Caki2 (cell line): ENCODE measurements around the gene DOCK3. TPM values are rescaled to one million over a fixed set of nuclear protein-coding genes. Genes with fewer than 3 reads are reported as not detected.
"Not testable (repeated sequence)": the region's sequence is repeated elsewhere in the genome, so short reads cannot be mapped to it uniquely, and the experiment has no call there.

Experiments used
- DNase-seq: peaks from one replicate; pipeline ENCODE4 v3.0.0-alpha.2; 2015; ENCODE audit warnings: low read depth
- in situ Hi-C: cut with HindIII; loops from 2 replicates; pipeline ENCODE4 v1.10.0; 2016; ENCODE audit warnings: low sequenced_read_pairs, low pct_unique_long_range_greater_than_20kb, mixed read lengths
- total RNA-seq: library from RNA; depleted of rRNA; stranded (reverse); fragments of >200 nt; shearing (Covaris generic); gene quantifications from 2 replicates; pipeline ENCODE4 v1.2.3, GENCODE V29; 2014; ENCODE audit warnings: low replicate concordance

The DOCK3 gene
- total RNA-seq, 1 experiment from 2014 or later: 0.61 TPM

GRCh38 chr3:50923955-50924354 lies 249.2 kb downstream of the DOCK3 start:
- in situ Hi-C loops: no loop called here
- no peak for DNase-seq

- DNase-seq: no peak
Measured at GRCh38 chr3:50924638-50925037, 249.9 kb downstream of the DOCK3 start.

GRCh38 chr3:50926868-50927267 lies 252.1 kb downstream of the DOCK3 start:
- DNase-seq: no peak
- in situ Hi-C loops: no loop called here

More at GRCh38 chr3:50924638-50925037, 249.9 kb downstream of the DOCK3 start:
- in situ Hi-C loops: no loop called here

- DNase-seq: no peak
- in situ Hi-C loops: no loop called here
Measured at GRCh38 chr3:50930371-50931208, 255.9 kb downstream of the DOCK3 start.

GRCh38 chr3:50932918-50933317 lies 258.2 kb downstream of the DOCK3 start:
- in situ Hi-C loops, DNase-seq: not testable (repeated sequence)

- in situ Hi-C loops: no loop called here
- DNase-seq: no peak
Measured at GRCh38 chr3:50936389-50936788, 261.7 kb downstream of the DOCK3 start.

- in situ Hi-C loops: no loop called here
Measured at GRCh38 chr3:50947419-50947818, 272.7 kb downstream of the DOCK3 start.

GRCh38 chr3:50950591-50950990 lies 275.9 kb downstream of the DOCK3 start:
- in situ Hi-C loops: no loop called here
- no peak for DNase-seq

More at GRCh38 chr3:50947419-50947818, 272.7 kb downstream of the DOCK3 start:
- no peak for DNase-seq

GRCh38 chr3:50953825-50954414 lies 279.2 kb downstream of the DOCK3 start:
- DNase-seq: no peak
- in situ Hi-C loops: no loop called here

GRCh38 chr3:50961386-50961785 lies 286.7 kb downstream of the DOCK3 start:
- DNase-seq: no peak
- in situ Hi-C loops: no loop called here

GRCh38 chr3:50971487-50971924 lies 296.8 kb downstream of the DOCK3 start:
- in situ Hi-C loops: no loop called here
- DNase-seq: peak; percentile 48

- in situ Hi-C loops: no loop called here
- no peak for DNase-seq
Measured at GRCh38 chr3:50972029-50972428, 297.3 kb downstream of the DOCK3 start.

GRCh38 chr3:50978586-50978985 lies 303.9 kb downstream of the DOCK3 start:
- in situ Hi-C loops: not testable (repeated sequence)

GRCh38 chr3:50978991-50979667 lies 304.4 kb downstream of the DOCK3 start:
- no peak for DNase-seq
- in situ Hi-C loops: no loop called here

More at GRCh38 chr3:50978586-50978985, 303.9 kb downstream of the DOCK3 start:
- not testable (repeated sequence) for DNase-seq

- in situ Hi-C loops: no loop called here
Measured at GRCh38 chr3:50982540-50983325, 308.0 kb downstream of the DOCK3 start.

GRCh38 chr3:50983887-50984286 lies 309.2 kb downstream of the DOCK3 start:
- in situ Hi-C loops: no loop called here
- DNase-seq: no peak

More at GRCh38 chr3:50982540-50983325, 308.0 kb downstream of the DOCK3 start:
- DNase-seq: no peak

GRCh38 chr3:50985893-50986292 lies 311.2 kb downstream of the DOCK3 start:
- DNase-seq: no peak
- in situ Hi-C loops: no loop called here

GRCh38 chr3:50986726-50987125 lies 312.0 kb downstream of the DOCK3 start:
- in situ Hi-C loops: no loop called here

More at GRCh38 chr3:50986726-50987125, 312.0 kb downstream of the DOCK3 start:
- no peak for DNase-seq
